A673 (cell line): ENCODE results near the gene ZNF296.

Experiments used
- EZH2 ChIP-seq: fragments of 200-600 bp; sonication (generic); IDR thresholded peaks from 2 replicates; pipeline ENCODE4 v1.6.1; 2017; ENCODE audit warnings: borderline replicate concordance, low read depth, mild to moderate bottlenecking, mixed read lengths, antibody characterized with exemption, low read length; ENCODE audit not compliant: poor library complexity, severe bottlenecking
- TF ChIP-seq, protein P1 (sequence below): fragments of 300-800, 200-600 bp; sonication (generic); conservative IDR thresholded peaks from 2 replicates; pipeline ENCODE4 v1.5.1; 2017; ENCODE audit warnings: low read depth, mild to moderate bottlenecking, antibody characterized with exemption, low read length, moderate library complexity, mixed read lengths

DNA sequence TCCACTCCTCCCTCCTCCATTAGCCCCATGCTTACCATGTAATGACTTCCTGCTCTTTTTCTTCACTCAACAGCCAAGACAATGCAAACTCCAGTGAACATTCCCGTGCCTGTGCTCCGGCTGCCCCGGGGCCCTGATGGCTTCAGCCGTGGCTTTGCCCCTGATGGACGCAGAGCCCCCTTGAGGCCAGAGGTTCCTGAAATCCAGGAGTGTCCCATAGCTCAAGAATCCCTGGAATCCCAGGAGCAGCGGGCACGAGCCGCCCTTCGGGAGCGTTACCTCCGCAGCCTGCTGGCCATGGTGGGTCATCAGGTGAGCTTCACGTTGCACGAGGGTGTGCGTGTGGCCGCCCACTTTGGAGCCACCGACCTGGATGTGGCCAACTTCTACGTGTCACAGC is 13.8 kb upstream of the ZNF296 start:
- TF ChIP-seq, protein P1, sequence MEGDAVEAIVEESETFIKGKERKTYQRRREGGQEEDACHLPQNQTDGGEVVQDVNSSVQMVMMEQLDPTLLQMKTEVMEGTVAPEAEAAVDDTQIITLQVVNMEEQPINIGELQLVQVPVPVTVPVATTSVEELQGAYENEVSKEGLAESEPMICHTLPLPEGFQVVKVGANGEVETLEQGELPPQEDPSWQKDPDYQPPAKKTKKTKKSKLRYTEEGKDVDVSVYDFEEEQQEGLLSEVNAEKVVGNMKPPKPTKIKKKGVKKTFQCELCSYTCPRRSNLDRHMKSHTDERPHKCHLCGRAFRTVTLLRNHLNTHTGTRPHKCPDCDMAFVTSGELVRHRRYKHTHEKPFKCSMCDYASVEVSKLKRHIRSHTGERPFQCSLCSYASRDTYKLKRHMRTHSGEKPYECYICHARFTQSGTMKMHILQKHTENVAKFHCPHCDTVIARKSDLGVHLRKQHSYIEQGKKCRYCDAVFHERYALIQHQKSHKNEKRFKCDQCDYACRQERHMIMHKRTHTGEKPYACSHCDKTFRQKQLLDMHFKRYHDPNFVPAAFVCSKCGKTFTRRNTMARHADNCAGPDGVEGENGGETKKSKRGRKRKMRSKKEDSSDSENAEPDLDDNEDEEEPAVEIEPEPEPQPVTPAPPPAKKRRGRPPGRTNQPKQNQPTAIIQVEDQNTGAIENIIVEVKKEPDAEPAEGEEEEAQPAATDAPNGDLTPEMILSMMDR: no peak
- TF ChIP-seq EZH2: no peak
